Mesenchymal stem cell (in vitro differentiated cells and primary cell): ENCODE data around the gene CEP85L.

Experiments
- DNase-seq: peaks from one replicate; pipeline ENCODE4 v3.0.0-alpha.2; 2013
- H2AFZ ChIP-seq: one replicate; pipeline ENCODE4 v1.6.1; 2013; ENCODE audit warnings: low read depth, mild to moderate bottlenecking, control low read depth, inconsistent platforms, low read length, moderate library complexity
- H2AK5ac ChIP-seq: 2 replicates; pipeline ENCODE4 v1.6.1; 2013; ENCODE audit warnings: low read length, moderate library complexity, mild to moderate bottlenecking, inconsistent platforms; ENCODE audit not compliant: severe bottlenecking
- H2BK120ac ChIP-seq: one replicate; pipeline ENCODE4 v1.6.1; 2013; ENCODE audit warnings: low read depth, mild to moderate bottlenecking, inconsistent platforms, low read length, moderate library complexity
- H2BK12ac ChIP-seq, 2 experiments: one replicate each; pipeline ENCODE4 v1.6.1; 2013; ENCODE audit warnings: inconsistent platforms in 2 of 2, low read length in 2 of 2, mild to moderate bottlenecking in 2 of 2, moderate library complexity in 2 of 2, control low read depth in 1 of 2
- H2BK15ac ChIP-seq: one replicate; pipeline ENCODE4 v1.6.1; 2013; ENCODE audit warnings: mild to moderate bottlenecking, low read depth, inconsistent platforms; ENCODE audit not compliant: poor library complexity, severe bottlenecking
- H2BK5ac ChIP-seq: 2 replicates; pipeline ENCODE4 v1.6.1; 2013; ENCODE audit warnings: low read depth, mild to moderate bottlenecking, low read length, control low read depth, inconsistent platforms; ENCODE audit not compliant: poor library complexity, severe bottlenecking
- H3K14ac ChIP-seq, 2 experiments: one replicate each; pipeline ENCODE4 v1.6.1; 2013; ENCODE audit warnings: inconsistent platforms in 2 of 2, low read length in 2 of 2, control low read depth in 1 of 2, mild to moderate bottlenecking in 1 of 2, moderate library complexity in 1 of 2
- H3K18ac ChIP-seq, 2 experiments: one replicate each; pipeline ENCODE4 v1.6.1; 2013; ENCODE audit warnings: inconsistent platforms in 2 of 2, low read length in 2 of 2, control low read depth in 1 of 2, low read depth in 1 of 2, mild to moderate bottlenecking in 1 of 2
- H3K23ac ChIP-seq, 2 experiments: one replicate each; pipeline ENCODE4 v1.6.1; 2013; ENCODE audit warnings: inconsistent platforms in 2 of 2, low read length in 2 of 2, mild to moderate bottlenecking in 2 of 2, moderate library complexity in 2 of 2, control low read depth in 1 of 2
- H3K27ac ChIP-seq: 2 replicates; pipeline ENCODE4 v1.5.1; 2013; ENCODE audit warnings: mild to moderate bottlenecking, moderate library complexity, low read length, control low read depth, inconsistent platforms; ENCODE audit not compliant: poor library complexity, severe bottlenecking
- H3K27me3 ChIP-seq, 2 experiments: 2 replicates each; pipeline versions ENCODE4 v1.6.1 to v1.7.0; 2013; ENCODE audit warnings: low read length in 2 of 2, mild to moderate bottlenecking in 2 of 2, moderate library complexity in 2 of 2, control low read depth in 1 of 2, inconsistent platforms in 1 of 2; ENCODE audit not compliant: control insufficient read depth in 1 of 2, insufficient read depth in 1 of 2
- H3K36me3 ChIP-seq, 2 experiments: 2 replicates each; pipeline versions ENCODE4 v1.6.1 to v1.7.0; 2013; ENCODE audit warnings: low read length in 2 of 2, control low read depth in 1 of 2, inconsistent platforms in 1 of 2, low read depth in 1 of 2, mild to moderate bottlenecking in 1 of 2; ENCODE audit not compliant: insufficient read depth in 2 of 2, control insufficient read depth in 1 of 2
- H3K4ac ChIP-seq, 2 experiments: one replicate each; pipeline ENCODE4 v1.6.1; 2013; ENCODE audit warnings: inconsistent platforms in 2 of 2, low read length in 2 of 2, mild to moderate bottlenecking in 2 of 2, moderate library complexity in 2 of 2, control low read depth in 1 of 2, low read depth in 1 of 2
- H3K4me1 ChIP-seq: 2 replicates; pipeline ENCODE4 v1.6.1; 2013; ENCODE audit warnings: low read depth, low read length, control low read depth; ENCODE audit not compliant: control insufficient read depth, insufficient read depth
- H3K4me2 ChIP-seq: 2 replicates; pipeline ENCODE4 v1.6.1; 2013; ENCODE audit warnings: low read length, mild to moderate bottlenecking, inconsistent platforms; ENCODE audit not compliant: poor library complexity, severe bottlenecking
- H3K4me3 ChIP-seq, 2 experiments: 2 replicates each; pipeline versions ENCODE4 v1.5.1 to v1.7.0; 2013; ENCODE audit warnings: low read length in 2 of 2, mild to moderate bottlenecking in 2 of 2, control low read depth in 1 of 2, low read depth in 1 of 2; ENCODE audit not compliant: insufficient read depth in 1 of 2
- H3K79me1 ChIP-seq: replicated peaks from 2 replicates; pipeline ENCODE4 v1.6.1; 2013; ENCODE audit warnings: mild to moderate bottlenecking, control low read depth, low read length, inconsistent platforms; ENCODE audit not compliant: poor library complexity, severe bottlenecking
- H3K9ac ChIP-seq: 2 replicates; pipeline ENCODE4 v1.7.0; 2013; ENCODE audit warnings: mild to moderate bottlenecking, low read length, moderate library complexity
- H3K9me3 ChIP-seq: 2 replicates; pipeline ENCODE4 v1.7.0; 2013; ENCODE audit warnings: mild to moderate bottlenecking, low read length; ENCODE audit not compliant: control insufficient read depth
- H4K8ac ChIP-seq: one replicate; pipeline ENCODE4 v1.6.1; 2013; ENCODE audit warnings: inconsistent platforms, mild to moderate bottlenecking, low read length, moderate library complexity
- H4K91ac ChIP-seq: one replicate; pipeline ENCODE4 v1.6.1; 2013; ENCODE audit warnings: mild to moderate bottlenecking, low read length, inconsistent platforms
- WGBS: methylation state at CpG from one replicate; pipeline ENCODE4 v1.1.7; 2013; ENCODE audit warnings: mixed read lengths; 5-methylcytosine and 5-hydroxymethylcytosine counted together

The CEP85L gene

GRCh38 chr6:118638288-118638687 is 13.1 kb downstream of the CEP85L start:
- H3K27ac ChIP-seq: no peak overlapping the region
- H3K23ac ChIP-seq: no peak overlapping the region
- H2AK5ac ChIP-seq: no peak overlapping the region
- no peak overlapping the region for H3K4me2 ChIP-seq
- H3K27me3 ChIP-seq: no peaks in the 10 kb centered on the region
- no peak overlapping the region for H3K18ac ChIP-seq
- no peak overlapping the region for H3K9ac ChIP-seq
- no peak for DNase-seq
- no peak overlapping the region for H2BK5ac ChIP-seq
- H3K36me3 ChIP-seq: no peaks in the 10 kb centered on the region
- no peak overlapping the region for H4K8ac ChIP-seq
- no peak overlapping the region for H3K4me3 ChIP-seq
- no peaks in the 10 kb centered on the region for H3K4me1 ChIP-seq
- H3K4ac ChIP-seq: no peak overlapping the region
- no peak overlapping the region for H4K91ac ChIP-seq
- H2AFZ ChIP-seq: no peak overlapping the region
- H3K9me3 ChIP-seq: no peaks in the 10 kb centered on the region
- H3K79me1 ChIP-seq: peaks cover 10% of the 10 kb centered on the region
- no peak overlapping the region for H2BK120ac ChIP-seq
- H2BK15ac ChIP-seq: no peak overlapping the region
- H3K14ac ChIP-seq: no peak overlapping the region
- no peak overlapping the region for H2BK12ac ChIP-seq

- Histone ChIP-seq H3K18ac (no peak overlapping the region), H3K4me1 (peaks cover 1% of the 10 kb centered on the region), H4K8ac (no peak overlapping the region), H2BK12ac (no peak overlapping the region), H3K4ac (no peak overlapping the region), H4K91ac (no peak overlapping the region), H3K23ac (no peak overlapping the region), H3K79me1 (peaks cover 11% of the 10 kb centered on the region), H2BK5ac (no peak overlapping the region), H2BK15ac (no peak overlapping the region), H2AFZ (no peak overlapping the region), H3K14ac (no peak overlapping the region), H3K9me3 (no peaks in the 10 kb centered on the region), H3K27ac (no peak overlapping the region), H2AK5ac (no peak overlapping the region), H3K4me3 (no peak overlapping the region), H3K4me2 (no peak overlapping the region), H3K36me3 (peaks cover 0 to 6% of the 10 kb centered on the region in 2 experiments), H2BK120ac (no peak overlapping the region), H3K27me3 (no peaks in the 10 kb centered on the region), H3K9ac (no peak overlapping the region)
- no peak for DNase-seq
- 96% methylated on average over 3 of the region's 3 CpGs for WGBS
Observed at GRCh38 chr6:118635909-118636735, 15.3 kb downstream of the CEP85L start.

GRCh38 chr6:118632359-118632758 is 19.0 kb downstream of the CEP85L start:
- Histone ChIP-seq H3K36me3 (peaks cover 0 to 20% of the 10 kb centered on the region in 2 experiments), H3K23ac (no peak overlapping the region), H4K8ac (no peak overlapping the region), H3K4ac (no peak overlapping the region), H3K4me2 (no peak overlapping the region), H3K79me1 (peaks cover 21% of the 10 kb centered on the region), H3K4me1 (peaks cover 1% of the 10 kb centered on the region), H2AK5ac (no peak overlapping the region), H3K9ac (no peak overlapping the region), H3K14ac (no peak overlapping the region), H3K4me3 (no peak overlapping the region), H3K27ac (no peak overlapping the region), H2BK5ac (no peak overlapping the region), H3K27me3 (no peaks in the 10 kb centered on the region), H3K18ac (no peak overlapping the region), H2BK120ac (no peak overlapping the region), H3K9me3 (no peaks in the 10 kb centered on the region), H4K91ac (no peak overlapping the region), H2BK15ac (no peak overlapping the region), H2AFZ (no peak overlapping the region), H2BK12ac (no peak overlapping the region)
- no peak for DNase-seq
- WGBS: 95% methylated on average over 2 of the region's 2 CpGs

- no CpG with 5 or more reads among the region's 1 CpG for WGBS
- H3K4me1 ChIP-seq: peaks cover 1% of the 10 kb centered on the region
- peaks cover 21% of the 10 kb centered on the region for H3K79me1 ChIP-seq
- H2BK12ac ChIP-seq: no peak overlapping the region
- no peak overlapping the region for H2AFZ ChIP-seq
- H3K36me3 ChIP-seq: peaks cover 0 to 20% of the 10 kb centered on the region in 2 experiments
- H3K9ac ChIP-seq: no peak overlapping the region
- no peak for DNase-seq
- no peak overlapping the region for H2BK5ac ChIP-seq
- no peak overlapping the region for H4K91ac ChIP-seq
- no peak overlapping the region for H3K4me3 ChIP-seq
- H3K23ac ChIP-seq: no peak overlapping the region
- H3K27ac ChIP-seq: no peak overlapping the region
- H2BK15ac ChIP-seq: no peak overlapping the region
- no peak overlapping the region for H3K14ac ChIP-seq
- H2AK5ac ChIP-seq: no peak overlapping the region
- no peak overlapping the region for H3K4me2 ChIP-seq
- no peak overlapping the region for H3K18ac ChIP-seq
- peaks cover 7% of the 10 kb centered on the region for H3K9me3 ChIP-seq
- H2BK120ac ChIP-seq: no peak overlapping the region
- no peak overlapping the region for H3K4ac ChIP-seq
- H3K27me3 ChIP-seq: no peaks in the 10 kb centered on the region
- H4K8ac ChIP-seq: no peak overlapping the region
Observed at GRCh38 chr6:118630923-118631322, 20.5 kb downstream of the CEP85L start.
